Measurements from ENCODE around the gene TRPM1. TPM values are rescaled to one million over a fixed set of nuclear protein-coding genes. Genes with fewer than 3 reads are reported as not detected.

TRPM1 gene
- total RNA-seq, 2 donors from 2014 or later, result 5.5 TPM; not detected in 1

DNA sequence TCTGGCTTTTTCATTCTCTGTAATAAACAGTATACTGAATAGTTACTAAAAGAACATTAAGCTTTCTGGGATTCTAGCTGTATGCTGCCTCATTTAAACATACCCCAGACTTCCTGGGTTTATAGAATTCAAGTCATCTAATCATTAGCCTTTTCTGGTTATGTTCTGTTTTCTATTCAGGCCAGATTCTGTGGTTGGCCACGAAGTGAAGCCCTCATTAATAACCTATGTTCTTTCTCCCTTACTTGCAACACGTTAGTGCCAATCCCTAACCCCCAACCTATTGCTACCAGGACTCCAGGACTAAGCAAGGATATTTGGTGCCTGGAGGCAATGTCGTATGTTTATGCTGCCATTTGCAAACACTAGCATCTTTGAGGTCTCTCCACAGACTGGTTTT is 81.5 kb downstream of the TRPM1 start:
- no peaks in the 10 kb centered on the region for H3K27me3 ChIP-seq (replicated peaks; ENCODE audit: insufficient read depth)
- TF ChIP-seq, protein P1, sequence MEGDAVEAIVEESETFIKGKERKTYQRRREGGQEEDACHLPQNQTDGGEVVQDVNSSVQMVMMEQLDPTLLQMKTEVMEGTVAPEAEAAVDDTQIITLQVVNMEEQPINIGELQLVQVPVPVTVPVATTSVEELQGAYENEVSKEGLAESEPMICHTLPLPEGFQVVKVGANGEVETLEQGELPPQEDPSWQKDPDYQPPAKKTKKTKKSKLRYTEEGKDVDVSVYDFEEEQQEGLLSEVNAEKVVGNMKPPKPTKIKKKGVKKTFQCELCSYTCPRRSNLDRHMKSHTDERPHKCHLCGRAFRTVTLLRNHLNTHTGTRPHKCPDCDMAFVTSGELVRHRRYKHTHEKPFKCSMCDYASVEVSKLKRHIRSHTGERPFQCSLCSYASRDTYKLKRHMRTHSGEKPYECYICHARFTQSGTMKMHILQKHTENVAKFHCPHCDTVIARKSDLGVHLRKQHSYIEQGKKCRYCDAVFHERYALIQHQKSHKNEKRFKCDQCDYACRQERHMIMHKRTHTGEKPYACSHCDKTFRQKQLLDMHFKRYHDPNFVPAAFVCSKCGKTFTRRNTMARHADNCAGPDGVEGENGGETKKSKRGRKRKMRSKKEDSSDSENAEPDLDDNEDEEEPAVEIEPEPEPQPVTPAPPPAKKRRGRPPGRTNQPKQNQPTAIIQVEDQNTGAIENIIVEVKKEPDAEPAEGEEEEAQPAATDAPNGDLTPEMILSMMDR (IDR thresholded peaks at IDR 0.05), result no peak
- TF ChIP-seq POLR2A (IDR thresholded peaks at IDR 0.05) (no peak), POLR2AphosphoS5 (IDR thresholded peaks at IDR 0.05) (no peak)
- intact Hi-C loops (cut with DNase I), result no loop called here
- 81% methylated on average over 3 of the region's 3 CpGs for WGBS
- no peak overlapping the region for H3K27ac ChIP-seq
- H3K4me1 ChIP-seq (replicated peaks), result no peaks in the 10 kb centered on the region
- H3K9me3 ChIP-seq, result no peaks in the 10 kb centered on the region
- H3K4me3 ChIP-seq, result no peak overlapping the region
- DNase-seq (ENCODE audit: low spot score), result no peak
- H3K36me3 ChIP-seq, result no peaks in the 10 kb centered on the region

DNA sequence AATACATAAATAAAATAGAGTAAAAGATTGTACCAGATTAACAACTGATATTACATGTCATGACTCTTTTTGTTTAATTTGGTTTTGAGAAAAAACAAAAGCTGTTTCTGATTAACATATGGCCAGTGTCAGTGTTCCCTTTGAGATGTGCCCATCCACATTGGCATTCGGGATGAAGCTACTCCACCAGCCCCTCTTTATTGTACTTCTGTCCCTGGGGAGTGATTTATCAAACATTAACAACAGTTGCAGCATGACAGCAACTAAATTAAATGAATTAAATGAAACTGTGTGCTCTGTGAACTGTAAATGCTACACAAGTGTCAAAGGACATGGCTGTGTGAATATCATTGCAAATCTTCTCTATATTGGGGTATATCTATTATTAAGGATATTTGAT is 84.2 kb downstream of the TRPM1 start:
- DNase-seq (ENCODE audit: low spot score), result no peak
- 58% methylated on average over 1 of the region's 1 CpG for WGBS
- H3K27ac ChIP-seq, result no peak overlapping the region
- no peaks in the 10 kb centered on the region for H3K4me1 ChIP-seq (replicated peaks)
- H3K9me3 ChIP-seq, result no peaks in the 10 kb centered on the region
- intact Hi-C loops (cut with DNase I), result no loop called here
- no peaks in the 10 kb centered on the region for H3K36me3 ChIP-seq
- no peaks in the 10 kb centered on the region for H3K27me3 ChIP-seq (replicated peaks; ENCODE audit: insufficient read depth)
- TF ChIP-seq, protein P1 (IDR thresholded peaks at IDR 0.05), result no peak
- no peak for TF ChIP-seq POLR2AphosphoS5 (IDR thresholded peaks at IDR 0.05)
- TF ChIP-seq POLR2A (IDR thresholded peaks at IDR 0.05), result no peak
- H3K4me3 ChIP-seq, result no peak overlapping the region

DNA sequence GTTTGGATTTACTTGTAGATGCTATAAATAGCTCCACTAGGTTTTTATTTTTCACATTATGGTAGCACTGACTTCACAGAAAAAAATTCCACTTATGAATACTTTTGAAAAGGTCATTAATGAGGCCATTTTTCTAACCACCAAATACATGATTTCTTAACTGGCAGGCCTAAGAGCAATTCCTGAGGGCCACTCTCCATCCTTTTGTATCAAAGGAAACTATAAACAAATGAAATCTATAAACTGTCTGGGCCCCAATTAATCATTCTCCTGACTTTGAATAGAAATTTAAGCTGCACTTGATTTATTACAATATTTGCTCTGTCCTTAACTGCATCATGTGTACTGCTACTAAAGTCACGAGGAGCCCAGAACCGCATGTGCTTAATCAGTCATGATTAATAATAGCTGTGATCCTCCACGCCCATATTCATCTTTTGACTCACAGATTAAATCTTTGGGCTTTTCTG is 85.0 kb downstream of the TRPM1 start:
- intact Hi-C loops (cut with DNase I), result no loop called here
- WGBS, result 17% methylated on average over 3 of the region's 3 CpGs
- no peak for DNase-seq (ENCODE audit: low spot score)
- no peak overlapping the region for H3K4me3 ChIP-seq
- H3K36me3 ChIP-seq, result no peaks in the 10 kb centered on the region
- no peaks in the 10 kb centered on the region for H3K27me3 ChIP-seq (replicated peaks; ENCODE audit: insufficient read depth)
- TF ChIP-seq, protein P1 (IDR thresholded peaks at IDR 0.05), result no peak
- no peak for TF ChIP-seq POLR2A (IDR thresholded peaks at IDR 0.05)
- TF ChIP-seq POLR2AphosphoS5 (IDR thresholded peaks at IDR 0.05), result no peak
- H3K9me3 ChIP-seq, result no peaks in the 10 kb centered on the region
- no peaks in the 10 kb centered on the region for H3K4me1 ChIP-seq (replicated peaks)
- H3K27ac ChIP-seq, result no peak overlapping the region

DNA sequence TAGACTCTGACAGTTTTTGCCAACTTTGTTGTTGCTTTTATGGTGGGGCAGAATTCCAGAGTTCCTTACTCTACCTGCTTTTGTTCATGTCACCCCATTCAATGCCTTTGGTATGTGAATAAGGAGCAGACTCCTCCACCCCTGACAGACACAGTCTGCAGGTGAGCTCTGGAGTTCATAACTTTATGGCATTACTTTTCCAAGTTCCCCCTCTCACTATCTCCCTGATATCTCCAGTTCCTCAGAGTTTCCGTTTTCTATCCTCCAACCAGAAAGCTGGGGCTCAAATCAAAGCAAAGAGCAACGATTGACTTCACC is 87.0 kb downstream of the TRPM1 start:
- no peaks in the 10 kb centered on the region for H3K36me3 ChIP-seq
- no peak overlapping the region for H3K27ac ChIP-seq
- intact Hi-C loops (cut with DNase I), result no loop called here
- no peak for DNase-seq (ENCODE audit: low spot score)
- H3K4me3 ChIP-seq, result no peak overlapping the region
- H3K4me1 ChIP-seq (replicated peaks), result no peaks in the 10 kb centered on the region
- WGBS, result 76% methylated on average over 2 of the region's 2 CpGs
- TF ChIP-seq POLR2A (IDR thresholded peaks at IDR 0.05) (no peak), POLR2AphosphoS5 (IDR thresholded peaks at IDR 0.05) (no peak)
- TF ChIP-seq, protein P1 (IDR thresholded peaks at IDR 0.05), result no peak
- no peaks in the 10 kb centered on the region for H3K9me3 ChIP-seq
- H3K27me3 ChIP-seq (replicated peaks; ENCODE audit: insufficient read depth), result no peaks in the 10 kb centered on the region

DNA sequence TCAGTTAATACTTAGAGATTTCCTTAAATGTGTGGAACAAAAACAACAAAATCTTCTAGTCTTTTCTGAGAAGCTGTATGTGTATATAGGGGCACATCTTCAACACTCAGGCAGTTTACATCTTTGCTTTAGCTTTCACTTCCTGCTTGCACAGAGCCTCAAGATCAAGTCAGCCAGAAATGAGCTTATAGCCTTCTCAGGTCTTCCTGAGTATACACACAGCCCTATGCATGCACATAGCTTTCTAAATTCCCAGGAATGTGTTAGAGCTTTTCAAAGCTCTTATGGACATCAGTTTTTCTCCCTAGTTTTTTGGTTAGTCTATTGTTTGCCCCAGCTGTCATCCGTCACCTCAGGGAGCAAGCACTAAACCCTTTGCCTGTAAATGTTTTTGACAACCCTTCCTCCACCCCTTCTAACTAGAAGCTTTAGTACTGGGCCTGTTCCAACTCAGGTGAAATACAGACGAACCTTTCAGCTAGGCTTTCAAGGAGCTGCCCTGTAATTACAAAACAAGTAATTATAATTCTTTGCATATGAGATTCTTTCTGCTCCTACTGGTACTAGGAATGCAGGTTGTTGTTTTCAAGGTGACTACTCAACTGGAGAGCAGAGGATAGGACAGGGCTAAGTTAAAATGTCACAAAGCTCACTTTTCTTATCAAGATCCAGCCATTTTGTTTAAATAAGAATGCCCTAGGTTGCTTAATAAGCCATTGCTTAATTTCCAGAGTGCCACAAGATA is 87.5 kb downstream of the TRPM1 start:
- TF ChIP-seq, protein P1 (IDR thresholded peaks at IDR 0.05), result no peak
- TF ChIP-seq POLR2AphosphoS5 (IDR thresholded peaks at IDR 0.05) (no peak), POLR2A (IDR thresholded peaks at IDR 0.05) (no peak)
- DNase-seq (ENCODE audit: low spot score), result no peak
- 58% methylated on average over 2 of the region's 2 CpGs for WGBS
- no peaks in the 10 kb centered on the region for H3K4me1 ChIP-seq (replicated peaks)
- no peaks in the 10 kb centered on the region for H3K9me3 ChIP-seq
- H3K27me3 ChIP-seq (replicated peaks; ENCODE audit: insufficient read depth), result no peaks in the 10 kb centered on the region
- no peaks in the 10 kb centered on the region for H3K36me3 ChIP-seq
- H3K4me3 ChIP-seq, result no peak overlapping the region
- H3K27ac ChIP-seq, result no peak overlapping the region
- intact Hi-C loops (cut with DNase I), result no loop called here
